K562 (cell line): Measurements from ENCODE around the gene B4GALNT3. TPM values are rescaled to one million over a fixed set of nuclear protein-coding genes. Genes with fewer than 3 reads are reported as not detected.

ENCODE experiments used
- CHD2 ChIP-seq: IDR thresholded peaks from 2 replicates; pipeline ENCODE4 v1.6.1; 2011; ENCODE audit warnings: low read depth, low read length
- GABPA ChIP-seq: fragments of 200-800 bp; sonication (Bioruptor generic); conservative IDR thresholded peaks from 2 replicates; pipeline ENCODE4 v1.6.1; 2016; ENCODE audit warnings: low read depth, missing genetic modification characterization, missing compliant biosample characterization
- GABPB2 ChIP-seq: fragments of 250-450 bp; sonication (Bioruptor Pico); conservative IDR thresholded peaks from 2 replicates; pipeline ENCODE4 v1.5.1; 2021; ENCODE audit warnings: mild to moderate bottlenecking
- GATAD2A ChIP-seq: fragments of 450-650 bp; IDR thresholded peaks from 2 replicates; pipeline ENCODE4 v1.6.1; 2017
- HDGF ChIP-seq: fragments of 450-650 bp; IDR thresholded peaks from 2 replicates; pipeline ENCODE4 v1.6.1; 2016
- KAT8 ChIP-seq: fragments of 450-650 bp; IDR thresholded peaks from 2 replicates; pipeline ENCODE4 v1.6.1; 2016; ENCODE audit warnings: low read depth, mild to moderate bottlenecking
- MCM5 ChIP-seq: fragments of 450-650 bp; IDR thresholded peaks from 2 replicates; pipeline ENCODE4 v1.6.1; 2016; ENCODE audit warnings: low read depth
- NFIX ChIP-seq: fragments of 250-450 bp; sonication (Bioruptor Pico); IDR thresholded peaks from 2 replicates; pipeline ENCODE4 v1.4.0; 2020; ENCODE audit warnings: low read depth, mild to moderate bottlenecking, moderate library complexity
- NKRF ChIP-seq: fragments of 450-650 bp; IDR thresholded peaks from 2 replicates; pipeline ENCODE4 v1.6.1; 2016; ENCODE audit warnings: borderline replicate concordance
- PCBP2 ChIP-seq: fragments of 200-400 bp; formaldehyde crosslinking; IDR thresholded peaks from 2 replicates; pipeline ENCODE4 v1.6.1; 2018; ENCODE audit warnings: low read length, low read depth, mild to moderate bottlenecking, moderate library complexity; ENCODE audit not compliant: poor library complexity, severe bottlenecking
- POLR3A ChIP-seq: IDR thresholded peaks from 2 replicates; pipeline ENCODE4 v1.6.1; 2011; ENCODE audit warnings: borderline replicate concordance, mild to moderate bottlenecking, moderate library complexity; ENCODE audit not compliant: insufficient read length, insufficient read depth; ENCODE audit errors: extremely low read depth
- PPARD ChIP-seq: fragments of 250-450 bp; sonication (Bioruptor Pico); IDR thresholded peaks from 2 replicates; pipeline ENCODE4 v1.8.0; 2022; ENCODE audit warnings: inconsistent platforms, mild to moderate bottlenecking, moderate library complexity
- STAT6 ChIP-seq: sonication (generic); formaldehyde crosslinking; IDR thresholded peaks from 2 replicates; pipeline ENCODE4 v1.8.1; 2023; ENCODE audit warnings: mild to moderate bottlenecking, missing genetic modification reagents
- TAL1 ChIP-seq: fragments of 450-650 bp; IDR thresholded peaks from 2 replicates; pipeline ENCODE4 v1.6.1; 2016; ENCODE audit warnings: mild to moderate bottlenecking
- ZNF212 ChIP-seq: fragments of 450-650 bp; formaldehyde crosslinking; IDR thresholded peaks from 2 replicates; pipeline ENCODE4 v1.4.0; 2020; ENCODE audit warnings: mild to moderate bottlenecking
- ZNF699 ChIP-seq: fragments of 250-450 bp; sonication (Bioruptor Pico); IDR thresholded peaks from 2 replicates; pipeline ENCODE4 v1.8.0; 2021; ENCODE audit warnings: mild to moderate bottlenecking, moderate library complexity; ENCODE audit not compliant: insufficient replicate concordance
- ZNF79 ChIP-seq: fragments of 250-450 bp; sonication (Bioruptor Pico); IDR thresholded peaks from 2 replicates; pipeline ENCODE4 v1.4.0; 2020; ENCODE audit warnings: low read depth, mild to moderate bottlenecking, moderate library complexity
- ZSCAN32 ChIP-seq: fragments of 450-650 bp; formaldehyde crosslinking; IDR thresholded peaks from 2 replicates; pipeline ENCODE4 v1.4.0; 2020; ENCODE audit warnings: mild to moderate bottlenecking, moderate library complexity
- polyA plus RNA-seq, 8 experiments: library from polyadenylated mRNA; depleted of rRNA in 4 of 8; stranded (reverse) in 5 of 8; unstranded in 3 of 8; fragments of >200 nt; fragmentation: Nextera tagmentation in 2 of 8; fragmentation: Illumina TruSeq in 1 of 8; extraction: Ambion mirVana in 2 of 8; extraction: Trizol in 1 of 8; gene quantifications; 2 replicates each; pipeline versions ENCODE4 v1.2.1 to v1.2.3, GENCODE V29; 2011 to 2014; ENCODE audit warnings: inconsistent platforms in 1 of 8, missing spikeins in 1 of 8
- total RNA-seq, 7 experiments: library from RNA; depleted of rRNA in 6 of 7; stranded (reverse); fragments of >200 nt in 6 of 7; fragmentation: Illumina TruSeq in 2 of 7; extraction: Trizol in 2 of 7; gene quantifications; 2 replicates each; pipeline versions ENCODE4 v1.2.1 to v1.2.3, GENCODE V29; 2011 to 2021; ENCODE audit warnings: low replicate concordance in 1 of 7
- TF ChIP-seq, protein P1 (sequence below): sonication (generic); formaldehyde crosslinking; IDR thresholded peaks from 2 replicates; pipeline ENCODE4 v1.8.1; 2022; ENCODE audit warnings: missing genetic modification reagents
- TF ChIP-seq, protein P2 (sequence below): sonication (generic); formaldehyde crosslinking; IDR thresholded peaks from 2 replicates; pipeline ENCODE4 v1.8.0; 2022; ENCODE audit warnings: mild to moderate bottlenecking, missing genetic modification reagents
- TF ChIP-seq, protein P3 (sequence below), 2 experiments: IDR thresholded peaks; 2 replicates each; pipeline ENCODE4 v1.6.1; 2011; ENCODE audit warnings: borderline replicate concordance in 1 of 2, control low read depth in 1 of 2, low read depth in 1 of 2, low read length in 1 of 2, mild to moderate bottlenecking in 1 of 2, mixed read lengths in 1 of 2, moderate library complexity in 1 of 2; ENCODE audit not compliant: insufficient read depth in 1 of 2, insufficient read length in 1 of 2, poor library complexity in 1 of 2, severe bottlenecking in 1 of 2; ENCODE audit errors: extremely low read depth in 1 of 2

The B4GALNT3 gene
- total and polyA plus RNA-seq, 9 of the 15 experiments (the other 6 are each of a cell fraction or from before 2014, with no cell fraction given): 0.04 to 0.36 (median 0.10) TPM; not detected in 6

DNA sequence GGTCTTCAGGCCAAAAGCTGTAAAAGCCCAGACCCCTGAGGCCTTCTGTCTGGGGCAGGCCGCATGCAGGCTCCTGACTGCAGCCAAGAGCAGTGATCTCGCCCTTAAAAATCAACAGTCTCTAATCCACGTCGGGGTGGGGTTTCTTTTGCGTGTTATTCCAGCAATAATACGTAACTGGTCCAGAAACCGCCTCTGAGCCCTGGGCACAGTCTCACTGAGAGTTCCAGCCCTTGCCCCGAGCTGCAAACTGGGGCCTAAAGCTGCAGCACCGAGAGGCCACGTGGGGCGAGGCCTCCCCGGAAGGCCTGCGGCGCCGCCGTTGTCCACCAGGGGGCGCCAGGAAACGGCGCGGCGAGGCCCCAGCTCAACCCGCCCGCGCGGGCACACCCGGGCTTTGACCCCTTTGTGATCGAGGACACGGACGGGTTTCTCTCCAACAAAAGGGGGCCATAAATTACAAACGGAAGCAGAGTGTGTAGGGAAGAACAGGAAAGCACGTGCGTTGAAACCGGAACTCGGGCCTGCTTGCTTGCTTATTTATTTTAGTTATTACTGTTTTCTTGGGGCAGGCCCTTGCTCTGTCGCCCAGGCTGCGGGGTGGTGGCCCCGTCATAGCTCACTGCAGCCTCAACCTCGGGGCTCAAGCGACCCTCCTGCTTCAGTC, 116.3 kb downstream of the B4GALNT3 start (continued):
- no peak for TF ChIP-seq ZNF79 (CRISPR knock-in tag)
- no peak for TF ChIP-seq KAT8
- TF ChIP-seq GABPB2: no peak
- TF ChIP-seq NFIX (CRISPR knock-in tag): no peak
- TF ChIP-seq ZNF699 (CRISPR knock-in tag): no peak
- no peak for TF ChIP-seq HDGF
- TF ChIP-seq CHD2: no peak
- TF ChIP-seq PPARD (CRISPR knock-in tag): no peak
- TF ChIP-seq, protein P1, sequence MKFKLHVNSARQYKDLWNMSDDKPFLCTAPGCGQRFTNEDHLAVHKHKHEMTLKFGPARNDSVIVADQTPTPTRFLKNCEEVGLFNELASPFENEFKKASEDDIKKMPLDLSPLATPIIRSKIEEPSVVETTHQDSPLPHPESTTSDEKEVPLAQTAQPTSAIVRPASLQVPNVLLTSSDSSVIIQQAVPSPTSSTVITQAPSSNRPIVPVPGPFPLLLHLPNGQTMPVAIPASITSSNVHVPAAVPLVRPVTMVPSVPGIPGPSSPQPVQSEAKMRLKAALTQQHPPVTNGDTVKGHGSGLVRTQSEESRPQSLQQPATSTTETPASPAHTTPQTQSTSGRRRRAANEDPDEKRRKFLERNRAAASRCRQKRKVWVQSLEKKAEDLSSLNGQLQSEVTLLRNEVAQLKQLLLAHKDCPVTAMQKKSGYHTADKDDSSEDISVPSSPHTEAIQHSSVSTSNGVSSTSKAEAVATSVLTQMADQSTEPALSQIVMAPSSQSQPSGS (CRISPR knock-in tag): no peak
- peak; percentile 70; the same call in 1 of the 2 replicates for TF ChIP-seq GATAD2A
- TF ChIP-seq MCM5: no peak
- TF ChIP-seq ZSCAN32 (CRISPR knock-in tag): no peak
- TF ChIP-seq ZNF212: no peak
- TF ChIP-seq, protein P2, sequence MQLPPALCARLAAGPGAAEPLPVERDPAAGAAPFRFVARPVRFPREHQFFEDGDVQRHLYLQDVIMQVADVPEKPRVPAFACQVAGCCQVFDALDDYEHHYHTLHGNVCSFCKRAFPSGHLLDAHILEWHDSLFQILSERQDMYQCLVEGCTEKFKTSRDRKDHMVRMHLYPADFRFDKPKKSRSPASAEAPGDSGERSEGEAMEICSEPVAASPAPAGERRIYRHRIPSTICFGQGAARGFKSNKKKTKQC (CRISPR knock-in tag): no peak; the same call in 1 of the 2 replicates
- no peak for TF ChIP-seq POLR3A
- TF ChIP-seq GABPA (tag): peak; percentile 62
- TF ChIP-seq, protein P3, sequence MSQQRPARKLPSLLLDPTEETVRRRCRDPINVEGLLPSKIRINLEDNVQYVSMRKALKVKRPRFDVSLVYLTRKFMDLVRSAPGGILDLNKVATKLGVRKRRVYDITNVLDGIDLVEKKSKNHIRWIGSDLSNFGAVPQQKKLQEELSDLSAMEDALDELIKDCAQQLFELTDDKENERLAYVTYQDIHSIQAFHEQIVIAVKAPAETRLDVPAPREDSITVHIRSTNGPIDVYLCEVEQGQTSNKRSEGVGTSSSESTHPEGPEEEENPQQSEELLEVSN (IDR thresholded peaks at IDR 0.05; ENCODE audit: borderline replicate concordance in 1 of 2, extremely low read depth in 1 of 2, insufficient read depth in 1 of 2, insufficient read length in 1 of 2, low read depth in 1 of 2, low read length in 1 of 2, poor library complexity in 1 of 2, severe bottlenecking in 1 of 2): peak; percentile 90 to 94
- TF ChIP-seq STAT6: no peak
- TF ChIP-seq TAL1: no peak
- no peak for TF ChIP-seq NKRF
- no peak for TF ChIP-seq PCBP2
